Measurements from ENCODE around the gene GMCL1. TPM values are rescaled to one million over a fixed set of nuclear protein-coding genes. Genes with fewer than 3 reads are reported as not detected.

GMCL1 gene
- total and polyA plus RNA-seq, 9 of the 15 experiments (the other 6 are each of a cell fraction or from before 2014, with no cell fraction given), result 7.0 to 27.3 (median 15.4) TPM

GRCh38 chr2:69847068-69847828, 17.8 kb downstream of the GMCL1 start:
- WGBS (ENCODE audit: insufficient coverage, low coverage, missing lambda C conversion rate), result 67% methylated on average over 5 of the region's 5 CpGs
- H3K4me2 ChIP-seq (ENCODE audit: insufficient read depth, low read length), result no peak overlapping the region
- no peak overlapping the region for H3K9ac ChIP-seq (ENCODE audit: insufficient read depth in 1 of 2, low read depth in 2 of 2, low read length in 2 of 2)
- TF ChIP-seq RBM25 (IDR thresholded peaks at IDR 0.05; ENCODE audit: low read depth, low read length, severe bottlenecking), result peak; percentile 46
- TF ChIP-seq ZNF347 (CRISPR knock-in tag; IDR thresholded peaks at IDR 0.05; ENCODE audit: low read depth), result no peak
- no peak for TF ChIP-seq CEBPG (CRISPR knock-in tag; IDR thresholded peaks at IDR 0.05)
- TF ChIP-seq CEBPG (tag; conservative IDR thresholded peaks at IDR 0.05 in 1 of 2, IDR thresholded peaks at IDR 0.05 in 1 of 2), result peak in 1 of 2 experiments; percentile 56; a peak in 2 of 4 replicates
- TF ChIP-seq SPI1 (IDR thresholded peaks at IDR 0.05; ENCODE audit: borderline replicate concordance, low read depth, low read length), result peak; percentile 52; the same call in 1 of the 2 replicates
- peak; percentile 56 for TF ChIP-seq ATF3 (IDR thresholded peaks at IDR 0.05)
- no peak for TF ChIP-seq ATF3 (CRISPR knock-in tag; conservative IDR thresholded peaks at IDR 0.05)
- TF ChIP-seq ATF7 (IDR thresholded peaks at IDR 0.05), result peak; percentile 31; the same call in 1 of the 2 replicates
- TF ChIP-seq CBFA2T2 (conservative IDR thresholded peaks at IDR 0.05), result no peak
- TF ChIP-seq BCOR (IDR thresholded peaks at IDR 0.05), result peak; percentile 3; the same call in 1 of the 2 replicates
- no peak for TF ChIP-seq MTA1 (IDR thresholded peaks at IDR 0.05; ENCODE audit: borderline replicate concordance)
- peak; percentile 29; the same call in 1 of the 2 replicates for TF ChIP-seq SOX6 (IDR thresholded peaks at IDR 0.05)
- TF ChIP-seq CBFA2T3 (IDR thresholded peaks at IDR 0.05), result peak; percentile 39; the same call in 1 of the 2 replicates
- TF ChIP-seq KDM1A (IDR thresholded peaks at IDR 0.05), result 0 out of 4 replicates have a peak, but pooled peaks of 1 of the 2 experiments have one; percentile 1
- peak; percentile 83 for TF ChIP-seq ZNF146 (CRISPR knock-in tag; IDR thresholded peaks at IDR 0.05; ENCODE audit: unreplicated experiment)
- TF ChIP-seq ATF1 (CRISPR knock-in tag; IDR thresholded peaks at IDR 0.05), result no peak
- 0 out of 2 replicates have a peak, but pooled peaks have one; percentile 21 for TF ChIP-seq ATF1 (tag; IDR thresholded peaks at IDR 0.05)
- peaks cover 74% of the 10 kb centered on the region for H3K36me3 ChIP-seq (ENCODE audit: control insufficient read depth, insufficient read depth, low read length)
- H3K79me2 ChIP-seq (ENCODE audit: control insufficient read depth, insufficient read depth, low read length), result no peaks in the 10 kb centered on the region
- FAIRE-seq, result peak; percentile 82
- H3K27me3 ChIP-seq (ENCODE audit: control insufficient read depth in 2 of 2, insufficient read depth in 2 of 2, low read length in 2 of 2), result no peaks in the 10 kb centered on the region
- DNase-seq (ENCODE audit: extremely low read depth in 1 of 4, low spot score in 3 of 4), result no peak
- H3K27ac ChIP-seq (ENCODE audit: extremely low read depth, low read depth, low read length), result peak overlapping the region; percentile 52; the same call in 1 of the 3 replicates
- peaks cover 11 to 15% of the 10 kb centered on the region in 2 experiments; a peak in 4 of 5 replicates for H3K4me1 ChIP-seq (replicated peaks in 1 of 2; ENCODE audit: control insufficient read depth in 2 of 2, insufficient read depth in 2 of 2, low read length in 2 of 2)
- in situ Hi-C loops (cut with MboI), result no loop called here
- no peaks in the 10 kb centered on the region for H3K9me1 ChIP-seq (ENCODE audit: control insufficient read depth, insufficient read depth, low read length)
- no TSS peak for BruUV-seq (replicated peaks)
- H3K9me3 ChIP-seq (replicated peaks; ENCODE audit: control insufficient read depth, insufficient read depth, low read depth, low read length), result no peaks in the 10 kb centered on the region
- 0 out of 2 replicates have a peak overlapping the region, but pooled peaks have one; percentile 13 for H2AFZ ChIP-seq (ENCODE audit: low read depth, low read length)
- no peaks in the 10 kb centered on the region for H4K20me1 ChIP-seq (replicated peaks; ENCODE audit: control insufficient read depth, insufficient read depth, low read length)
- no peak overlapping the region for H3K4me3 ChIP-seq
- ChIA-PET CTCF (ENCODE audit: low intra/inter-chr PET ratio) (no interaction called here), POLR2A (interaction anchor here (0.5 to 2.2 kb wide), 5 partner anchors 10 to 355 kb away, joined by 3 to 7 read pairs (median 4); no protein-coding TSS in a partner anchor)
- ATAC-seq, result peak; percentile 58; the same call in 2 of the 3 replicates
- intact Hi-C loops (cut with micrococcal nuclease), result no loop called here
